Measurements from ENCODE around the gene KLK4. TPM values are rescaled to one million over a fixed set of nuclear protein-coding genes. Genes with fewer than 3 reads are reported as not detected.

Gene KLK4
- total and polyA plus RNA-seq, 2 experiments from 2014 or later, result 0.33 TPM; not detected in 1

DNA sequence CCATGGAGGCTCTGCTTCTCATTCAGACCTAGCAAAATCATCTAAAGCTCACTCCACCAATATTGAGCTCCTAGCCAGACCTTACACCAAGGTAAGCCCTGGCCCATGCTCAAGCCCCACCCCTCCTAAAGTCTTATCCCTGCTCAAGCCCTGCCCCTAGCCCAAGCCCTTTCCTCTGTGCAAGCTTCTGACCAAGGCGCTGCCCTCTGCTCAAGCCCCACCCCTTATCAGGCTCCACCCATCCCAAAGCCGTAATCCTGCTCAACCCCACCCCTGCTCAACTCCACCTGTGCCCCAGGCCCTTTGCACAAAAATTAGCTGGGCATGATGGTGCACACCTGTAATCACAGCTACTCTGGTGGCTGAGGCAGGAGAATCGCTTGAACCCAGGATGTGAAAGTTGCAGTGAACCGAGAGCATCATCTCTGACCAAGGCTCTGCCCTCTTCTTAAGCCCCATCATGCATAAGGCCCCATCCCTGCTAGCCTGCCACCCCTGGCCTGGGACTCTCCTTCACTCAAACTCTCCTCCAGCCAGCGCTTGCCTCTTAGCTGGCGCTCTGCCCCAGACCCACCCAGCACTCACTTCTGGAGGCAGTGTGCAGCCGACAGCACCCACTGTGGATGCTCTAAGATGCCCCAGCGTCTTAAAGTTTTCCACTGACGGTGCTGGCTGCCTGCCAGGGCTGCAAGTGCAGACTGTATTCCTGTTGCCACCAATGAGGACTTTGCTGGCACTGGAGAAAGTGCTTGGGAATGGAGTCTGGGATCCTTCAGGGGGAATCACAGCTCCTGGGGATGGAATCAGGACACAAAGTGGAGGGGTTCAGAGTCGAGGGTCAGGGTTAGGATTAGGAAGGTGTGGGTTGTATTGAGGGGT lies 16.5 kb downstream of the KLK4 start:
- WGBS (ENCODE audit: low lambda C conversion rate, missing lambda C conversion rate), result 74% methylated on average over 10 of the region's 10 CpGs
- H3K4me3 ChIP-seq, result no peak overlapping the region
- no peak for DNase-seq (ENCODE audit: low spot score)
- H3K27me3 ChIP-seq, result peaks cover 11% of the 10 kb centered on the region
- no peak overlapping the region for H3K4me2 ChIP-seq
- no peaks in the 10 kb centered on the region for H3K9me2 ChIP-seq (replicated peaks; ENCODE audit: insufficient read depth)
- TF ChIP-seq, protein P1, sequence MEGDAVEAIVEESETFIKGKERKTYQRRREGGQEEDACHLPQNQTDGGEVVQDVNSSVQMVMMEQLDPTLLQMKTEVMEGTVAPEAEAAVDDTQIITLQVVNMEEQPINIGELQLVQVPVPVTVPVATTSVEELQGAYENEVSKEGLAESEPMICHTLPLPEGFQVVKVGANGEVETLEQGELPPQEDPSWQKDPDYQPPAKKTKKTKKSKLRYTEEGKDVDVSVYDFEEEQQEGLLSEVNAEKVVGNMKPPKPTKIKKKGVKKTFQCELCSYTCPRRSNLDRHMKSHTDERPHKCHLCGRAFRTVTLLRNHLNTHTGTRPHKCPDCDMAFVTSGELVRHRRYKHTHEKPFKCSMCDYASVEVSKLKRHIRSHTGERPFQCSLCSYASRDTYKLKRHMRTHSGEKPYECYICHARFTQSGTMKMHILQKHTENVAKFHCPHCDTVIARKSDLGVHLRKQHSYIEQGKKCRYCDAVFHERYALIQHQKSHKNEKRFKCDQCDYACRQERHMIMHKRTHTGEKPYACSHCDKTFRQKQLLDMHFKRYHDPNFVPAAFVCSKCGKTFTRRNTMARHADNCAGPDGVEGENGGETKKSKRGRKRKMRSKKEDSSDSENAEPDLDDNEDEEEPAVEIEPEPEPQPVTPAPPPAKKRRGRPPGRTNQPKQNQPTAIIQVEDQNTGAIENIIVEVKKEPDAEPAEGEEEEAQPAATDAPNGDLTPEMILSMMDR (IDR thresholded peaks at IDR 0.05; ENCODE audit: poor library complexity), result no peak
- TF ChIP-seq EZH2phosphoT487 (IDR thresholded peaks at IDR 0.05; ENCODE audit: low read depth, severe bottlenecking, unreplicated experiment), result no peak
- no peak for TF ChIP-seq EZH2 (IDR thresholded peaks at IDR 0.05; ENCODE audit: borderline replicate concordance)
- no peaks in the 10 kb centered on the region for H3K79me2 ChIP-seq
- no peak overlapping the region for H3K27ac ChIP-seq
- no peaks in the 10 kb centered on the region for H3K36me3 ChIP-seq (replicated peaks; ENCODE audit: insufficient read depth, low read depth)
- H3K9me3 ChIP-seq (ENCODE audit: low read depth), result no peaks in the 10 kb centered on the region
- no peak overlapping the region for H2AFZ ChIP-seq
- no peaks in the 10 kb centered on the region for H3K4me1 ChIP-seq (ENCODE audit: insufficient read depth)
- no peaks in the 10 kb centered on the region for H4K20me1 ChIP-seq (ENCODE audit: insufficient read depth, poor library complexity, severe bottlenecking)

DNA sequence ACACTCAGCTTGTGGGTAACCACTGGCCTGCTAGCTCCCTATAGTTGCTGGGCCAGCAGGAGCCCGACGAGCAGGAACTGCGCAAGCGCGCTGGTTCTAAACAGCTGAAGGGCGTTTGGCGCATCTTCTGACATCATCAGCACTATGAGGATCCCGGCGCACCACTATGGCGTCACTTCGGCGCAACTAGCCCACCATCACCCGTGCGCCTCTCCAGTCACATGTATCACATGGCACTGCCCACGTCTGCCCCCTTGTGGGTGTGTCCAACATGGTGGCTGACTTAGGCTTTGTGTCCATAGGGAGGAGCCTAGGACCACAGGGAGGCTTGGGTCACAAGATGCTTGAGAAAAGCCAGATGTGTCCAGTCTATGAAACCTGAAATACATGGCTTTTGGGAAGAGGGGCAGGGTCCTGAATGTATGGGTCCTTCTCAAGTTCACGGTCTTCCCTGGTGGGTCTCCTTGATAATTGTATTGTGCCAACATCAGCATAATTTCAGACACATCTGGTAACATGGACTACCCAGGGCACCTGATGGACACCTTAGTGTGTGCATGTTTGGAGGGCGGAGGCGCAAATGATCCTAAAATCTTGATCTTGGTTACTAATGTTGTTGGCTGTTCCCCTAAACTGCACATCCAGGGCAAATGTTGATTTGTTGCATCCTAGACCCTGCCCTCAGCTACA lies 18.0 kb downstream of the KLK4 start:
- H3K4me1 ChIP-seq (ENCODE audit: insufficient read depth), result no peaks in the 10 kb centered on the region
- H3K4me3 ChIP-seq, result no peak overlapping the region
- H2AFZ ChIP-seq, result no peak overlapping the region
- H3K27ac ChIP-seq, result no peak overlapping the region
- no peaks in the 10 kb centered on the region for H3K27me3 ChIP-seq
- no peaks in the 10 kb centered on the region for H3K79me2 ChIP-seq
- TF ChIP-seq EZH2 (IDR thresholded peaks at IDR 0.05; ENCODE audit: borderline replicate concordance) (no peak), EZH2phosphoT487 (IDR thresholded peaks at IDR 0.05; ENCODE audit: low read depth, severe bottlenecking, unreplicated experiment) (no peak)
- TF ChIP-seq, protein P1 (IDR thresholded peaks at IDR 0.05; ENCODE audit: poor library complexity), result no peak
- H4K20me1 ChIP-seq (ENCODE audit: insufficient read depth, poor library complexity, severe bottlenecking), result no peaks in the 10 kb centered on the region
- 90% methylated on average over 18 of the region's 18 CpGs for WGBS (ENCODE audit: low lambda C conversion rate, missing lambda C conversion rate)
- H3K9me2 ChIP-seq (replicated peaks; ENCODE audit: insufficient read depth), result no peaks in the 10 kb centered on the region
- no peak for DNase-seq (ENCODE audit: low spot score)
- no peak overlapping the region for H3K4me2 ChIP-seq
- H3K9me3 ChIP-seq (ENCODE audit: low read depth), result no peaks in the 10 kb centered on the region
- no peaks in the 10 kb centered on the region for H3K36me3 ChIP-seq (replicated peaks; ENCODE audit: insufficient read depth, low read depth)

DNA sequence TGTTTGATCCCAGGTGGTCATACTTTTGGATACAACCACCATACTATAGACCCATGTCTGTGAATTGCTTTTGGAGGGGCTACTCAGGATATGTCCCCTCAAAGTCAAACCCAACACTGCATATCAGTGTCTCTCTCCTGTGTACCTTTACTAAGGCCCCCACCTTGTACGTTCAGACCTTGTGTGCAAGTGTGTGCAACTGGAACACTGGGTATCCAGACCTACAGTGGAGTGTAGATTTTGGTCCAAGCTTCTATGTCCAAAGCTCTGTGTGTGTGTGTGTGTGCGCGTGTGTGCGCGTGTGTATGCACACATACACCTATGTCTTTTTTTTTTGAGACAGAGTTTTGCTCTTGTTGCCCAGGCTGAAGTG lies 20.0 kb downstream of the KLK4 start:
- Histone ChIP-seq H3K9me2 (replicated peaks; ENCODE audit: insufficient read depth) (no peaks in the 10 kb centered on the region), H3K79me2 (no peaks in the 10 kb centered on the region), H3K4me3 (no peak overlapping the region), H3K4me2 (no peak overlapping the region), H3K27me3 (no peaks in the 10 kb centered on the region), H3K9me3 (ENCODE audit: low read depth) (no peaks in the 10 kb centered on the region), H3K36me3 (replicated peaks; ENCODE audit: insufficient read depth, low read depth) (no peaks in the 10 kb centered on the region), H3K27ac (no peak overlapping the region), H3K4me1 (ENCODE audit: insufficient read depth) (no peaks in the 10 kb centered on the region), H4K20me1 (ENCODE audit: insufficient read depth, poor library complexity, severe bottlenecking) (no peaks in the 10 kb centered on the region), H2AFZ (no peak overlapping the region)
- DNase-seq (ENCODE audit: low spot score), result no peak
- no peak for TF ChIP-seq EZH2 (IDR thresholded peaks at IDR 0.05; ENCODE audit: borderline replicate concordance)
- TF ChIP-seq EZH2phosphoT487 (IDR thresholded peaks at IDR 0.05; ENCODE audit: low read depth, severe bottlenecking, unreplicated experiment), result no peak
- TF ChIP-seq, protein P1 (IDR thresholded peaks at IDR 0.05; ENCODE audit: poor library complexity), result no peak
- WGBS (ENCODE audit: low lambda C conversion rate, missing lambda C conversion rate), result 96% methylated on average over 5 of the region's 5 CpGs

Measured in hepatocyte (in vitro differentiated cells).